ENCODE measurements around the gene NPTN. TPM values are rescaled to one million over a fixed set of nuclear protein-coding genes. Genes with fewer than 3 reads are reported as not detected.

NPTN gene
- total RNA-seq, 6 experiments from 2014 or later = 25.4 to 49.9 (median 35.4) TPM

- no peaks in the 10 kb centered on the region for H3K9me3 ChIP-seq
These were observed 44.0 kb upstream of the NPTN start for GRCh38 chr15:73677146-73677607.

GRCh38 chr15:73674587-73674986 is 41.4 kb upstream of the NPTN start:
- Histone ChIP-seq H3K27ac (no peak overlapping the region), H3K9me3 (no peaks in the 10 kb centered on the region), H3K4me1 (no peaks in the 10 kb centered on the region), H3K36me3 (no peaks in the 10 kb centered on the region), H3K27me3 (no peaks in the 10 kb centered on the region), H3K4me3 (no peak overlapping the region)
- no peak for TF ChIP-seq CTCF (IDR thresholded peaks at IDR 0.05)
- TF ChIP-seq POLR2A (IDR thresholded peaks at IDR 0.05) = no peak
- DNase-seq (no peak), ATAC-seq (no peak)
- intact Hi-C loops (cut with DNase I) = no loop called here
- 100% methylated on average over 1 of the region's 1 CpG for WGBS (ENCODE audit: insufficient coverage, low coverage, low lambda C conversion rate, missing lambda C conversion rate)

More at GRCh38 chr15:73677146-73677607, 44.0 kb upstream of the NPTN start:
- Histone ChIP-seq H3K36me3 (no peaks in the 10 kb centered on the region), H3K27ac (no peak overlapping the region), H3K4me3 (no peak overlapping the region), H3K27me3 (no peaks in the 10 kb centered on the region), H3K4me1 (no peaks in the 10 kb centered on the region)
- intact Hi-C loops (cut with DNase I) = no loop called here
- DNase-seq (peak in 2 of 3 donors; percentile 37 to 76), ATAC-seq (peak; percentile 93 to 97 (median 95))
- 41% methylated on average over 5 of the region's 5 CpGs for WGBS (ENCODE audit: insufficient coverage, low coverage, low lambda C conversion rate, missing lambda C conversion rate)
- TF ChIP-seq POLR2A (IDR thresholded peaks at IDR 0.05) = no peak
- peak; percentile 79 to 95 (median 84) for TF ChIP-seq CTCF (IDR thresholded peaks at IDR 0.05)

DNA sequence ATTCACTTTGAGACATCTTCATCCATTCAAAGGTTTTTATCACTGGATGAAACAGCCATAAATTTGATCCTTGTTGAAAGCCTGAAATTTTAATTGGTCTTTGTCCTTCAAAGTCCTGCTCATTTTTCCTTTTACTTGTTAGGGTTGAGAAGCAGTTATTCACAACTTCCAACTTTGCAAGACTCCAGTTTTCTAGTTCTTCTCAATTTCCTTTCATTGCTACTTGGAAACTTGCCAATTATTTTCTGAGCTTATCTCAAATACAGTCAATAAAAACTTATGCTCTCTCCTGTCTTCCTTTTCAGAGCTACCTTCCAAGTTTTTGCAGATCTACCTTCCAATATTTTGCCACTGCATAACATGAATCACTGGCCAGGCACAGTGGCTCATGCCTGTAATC is 27.3 kb upstream of the NPTN start:
- no peak for ATAC-seq
- TF ChIP-seq CTCF (IDR thresholded peaks at IDR 0.05) (no peak), POLR2A (IDR thresholded peaks at IDR 0.05) (no peak)
- no peaks in the 10 kb centered on the region for H3K9me3 ChIP-seq
- no peaks in the 10 kb centered on the region for H3K36me3 ChIP-seq
- H3K4me3 ChIP-seq = no peak overlapping the region
- intact Hi-C loops (cut with DNase I) = no loop called here
- no peaks in the 10 kb centered on the region for H3K4me1 ChIP-seq
- no peak overlapping the region for H3K27ac ChIP-seq
- no peak for DNase-seq
- H3K27me3 ChIP-seq = no peaks in the 10 kb centered on the region

GRCh38 chr15:73658645-73659044 is 25.5 kb upstream of the NPTN start:
- ATAC-seq (no peak), DNase-seq (no peak)
- no peak for TF ChIP-seq POLR2A (IDR thresholded peaks at IDR 0.05)
- no peak for TF ChIP-seq CTCF (IDR thresholded peaks at IDR 0.05)
- Histone ChIP-seq H3K9me3 (no peaks in the 10 kb centered on the region), H3K36me3 (no peaks in the 10 kb centered on the region), H3K27ac (no peak overlapping the region), H3K4me1 (no peaks in the 10 kb centered on the region), H3K27me3 (no peaks in the 10 kb centered on the region), H3K4me3 (no peak overlapping the region)
- WGBS (ENCODE audit: insufficient coverage, low coverage, low lambda C conversion rate, missing lambda C conversion rate) = 36% methylated on average over 1 of the region's 1 CpG
- intact Hi-C loops (cut with DNase I) = no loop called here

GRCh38 chr15:73655724-73656123 is 22.5 kb upstream of the NPTN start:
- Histone ChIP-seq H3K27ac (no peak overlapping the region), H3K36me3 (no peaks in the 10 kb centered on the region), H3K4me1 (no peaks in the 10 kb centered on the region), H3K27me3 (no peaks in the 10 kb centered on the region), H3K9me3 (no peaks in the 10 kb centered on the region), H3K4me3 (no peak overlapping the region)
- ATAC-seq (no peak), DNase-seq (no peak)
- no peak for TF ChIP-seq CTCF (IDR thresholded peaks at IDR 0.05)
- TF ChIP-seq POLR2A (IDR thresholded peaks at IDR 0.05) = no peak
- intact Hi-C loops (cut with DNase I) = no loop called here
- WGBS (ENCODE audit: insufficient coverage, low coverage, low lambda C conversion rate, missing lambda C conversion rate) = 56% methylated on average over 2 of the region's 2 CpGs
